Right cardiac atrium (tissue), 5 donors: Measurements from ENCODE around the gene ZFYVE28. TPM values are rescaled to one million over a fixed set of nuclear protein-coding genes. Genes with fewer than 3 reads are reported as not detected.

Experiments
- ATAC-seq, 2 donors: fragments of 200-7000 bp; cut with Tn5 transposase; one replicate each; pipeline versions ENCODE4 v1.8.0 to v1.9.1; 2020; ENCODE audit warnings: moderate library complexity in 2 of 2, mild to moderate bottlenecking in 1 of 2
- DNase-seq, 3 donors: peaks; one replicate each; pipeline ENCODE4 v3.0.0-alpha.2; 2020
- H3K27ac ChIP-seq: one replicate; pipeline ENCODE4 v1.5.1; 2013; ENCODE audit warnings: mild to moderate bottlenecking, low read length, control low read depth, moderate library complexity
- H3K27me3 ChIP-seq: one replicate; pipeline ENCODE4 v1.6.1; 2013; ENCODE audit not compliant: control insufficient read depth, insufficient read depth
- H3K4me1 ChIP-seq: one replicate; pipeline ENCODE4 v1.6.1; 2013; ENCODE audit warnings: low read length; ENCODE audit not compliant: control insufficient read depth, insufficient read depth
- H3K4me3 ChIP-seq: one replicate; pipeline ENCODE4 v1.5.1; 2013; ENCODE audit warnings: low read length, control low read depth
- H3K9me3 ChIP-seq: one replicate; pipeline ENCODE4 v1.6.1; 2013; ENCODE audit warnings: low read length; ENCODE audit not compliant: control insufficient read depth
- WGBS: extraction: QIAGEN DNeasy Blood & Tissue Kit; methylation state at CpG from one replicate; pipeline ENCODE4 v1.1.7; 2013; 5-methylcytosine and 5-hydroxymethylcytosine counted together
- intact Hi-C, 4 donors: fragments of 100-400 bp; cut with DNase I; formaldehyde crosslinking; loops; one replicate each; pipeline versions ENCODE4 v1.11.0 to v1.14.0; 2022 to 2023
- polyA plus RNA-seq: library from polyadenylated mRNA; stranded (reverse); fragments of 200-250 nt; gene quantifications from one replicate; pipeline ENCODE4 v1.2.3, GENCODE V29; 2013
- total RNA-seq, 4 donors: library from RNA; stranded (reverse); fragmentation: NEBNext Ultra II Directional; extraction: Animal tissue kit (Norgen Biotek cat#: 25700); gene quantifications; one replicate each; pipeline ENCODE4 v1.2.1, GENCODE V29; 2021
- donor health status: healthy with polysubstance abuse.
- donor health status: DM: no; HTN: yes; CAD: no.
- donor health status: DM: no; HTN: no; CAD: no.
- donor health status: DM: no; HTN: yes; CAD: no; lungs with severe emphysema.
- donor health status: DM: yes; HTN: yes; CAD: no.

Gene ZFYVE28
- total and polyA plus RNA-seq, 5 donors = 3.5 to 5.9 (median 5.1) TPM

GRCh38 chr4:2338754-2339457, 79.5 kb downstream of the ZFYVE28 start:
- Histone ChIP-seq H3K9me3 (no peaks in the 10 kb centered on the region), H3K4me1 (no peaks in the 10 kb centered on the region), H3K4me3 (no peak overlapping the region), H3K27ac (no peak overlapping the region), H3K27me3 (no peaks in the 10 kb centered on the region)
- ATAC-seq (no peak), DNase-seq (no peak)
- intact Hi-C loops = no loop called here
- 86% methylated on average over 27 of the region's 27 CpGs for WGBS

- WGBS = 94% methylated on average over 13 of the region's 13 CpGs
- Histone ChIP-seq H3K27me3 (no peaks in the 10 kb centered on the region), H3K4me3 (no peak overlapping the region), H3K27ac (no peak overlapping the region), H3K4me1 (no peaks in the 10 kb centered on the region), H3K9me3 (no peaks in the 10 kb centered on the region)
- intact Hi-C loops = no loop called here
- DNase-seq (no peak), ATAC-seq (no peak)
Observed at GRCh38 chr4:2337896-2338295, 80.5 kb downstream of the ZFYVE28 start.

GRCh38 chr4:2337131-2337723, 81.2 kb downstream of the ZFYVE28 start:
- H3K4me1 ChIP-seq = no peaks in the 10 kb centered on the region
- 87% methylated on average over 20 of the region's 20 CpGs for WGBS
- no peak for DNase-seq
- no peaks in the 10 kb centered on the region for H3K9me3 ChIP-seq
- H3K27me3 ChIP-seq = no peaks in the 10 kb centered on the region
- no peak overlapping the region for H3K27ac ChIP-seq
- intact Hi-C loops = no loop called here
- no peak for ATAC-seq
- H3K4me3 ChIP-seq = no peak overlapping the region

- intact Hi-C loops = no loop called here
- H3K27me3 ChIP-seq = no peaks in the 10 kb centered on the region
Observed at GRCh38 chr4:2336659-2337058, 81.8 kb downstream of the ZFYVE28 start.

GRCh38 chr4:2335729-2336101, 82.7 kb downstream of the ZFYVE28 start:
- H3K27me3 ChIP-seq = no peaks in the 10 kb centered on the region
- H3K9me3 ChIP-seq = no peaks in the 10 kb centered on the region
- ATAC-seq = no peak
- H3K4me1 ChIP-seq = no peaks in the 10 kb centered on the region
- no peak for DNase-seq
- H3K4me3 ChIP-seq = no peak overlapping the region
- WGBS = 80% methylated on average over 9 of the region's 9 CpGs
- H3K27ac ChIP-seq = no peak overlapping the region
- intact Hi-C loops = no loop called here

More at GRCh38 chr4:2336659-2337058, 81.8 kb downstream of the ZFYVE28 start:
- DNase-seq (no peak), ATAC-seq (no peak)
- no peaks in the 10 kb centered on the region for H3K9me3 ChIP-seq
- no peak overlapping the region for H3K27ac ChIP-seq
- no peaks in the 10 kb centered on the region for H3K4me1 ChIP-seq
- no peak overlapping the region for H3K4me3 ChIP-seq

GRCh38 chr4:2334826-2335728, 83.4 kb downstream of the ZFYVE28 start:
- intact Hi-C loops = no loop called here
- WGBS = 82% methylated on average over 27 of the region's 27 CpGs
- ATAC-seq (no peak), DNase-seq (no peak)
- H3K27me3 ChIP-seq = no peaks in the 10 kb centered on the region
- no peak overlapping the region for H3K27ac ChIP-seq
- no peaks in the 10 kb centered on the region for H3K4me1 ChIP-seq
- H3K9me3 ChIP-seq = no peaks in the 10 kb centered on the region
- no peak overlapping the region for H3K4me3 ChIP-seq

- H3K27me3 ChIP-seq = no peaks in the 10 kb centered on the region
- H3K27ac ChIP-seq = no peak overlapping the region
- no peaks in the 10 kb centered on the region for H3K4me1 ChIP-seq
- ATAC-seq (no peak), DNase-seq (no peak)
- intact Hi-C loops = no loop called here
- H3K4me3 ChIP-seq = no peak overlapping the region
- 85% methylated on average over 28 of the region's 28 CpGs for WGBS
- H3K9me3 ChIP-seq = no peaks in the 10 kb centered on the region
Observed at GRCh38 chr4:2333916-2334644, 84.4 kb downstream of the ZFYVE28 start.

- DNase-seq (no peak), ATAC-seq (no peak)
- Histone ChIP-seq H3K4me1 (no peaks in the 10 kb centered on the region), H3K27me3 (no peaks in the 10 kb centered on the region), H3K9me3 (no peaks in the 10 kb centered on the region), H3K4me3 (no peak overlapping the region), H3K27ac (no peak overlapping the region)
- 73% methylated on average over 18 of the region's 18 CpGs for WGBS
- intact Hi-C loops = no loop called here
Observed at GRCh38 chr4:2333356-2333841, 85.0 kb downstream of the ZFYVE28 start.

GRCh38 chr4:2332976-2333319, 85.5 kb downstream of the ZFYVE28 start:
- intact Hi-C loops = no loop called here
- DNase-seq = no peak
- Histone ChIP-seq H3K27me3 (no peaks in the 10 kb centered on the region), H3K4me1 (no peaks in the 10 kb centered on the region), H3K4me3 (no peak overlapping the region), H3K9me3 (no peaks in the 10 kb centered on the region), H3K27ac (no peak overlapping the region)
- WGBS = 81% methylated on average over 6 of the region's 6 CpGs
- ATAC-seq = no peak

GRCh38 chr4:2332201-2332975, 86.1 kb downstream of the ZFYVE28 start:
- H3K9me3 ChIP-seq = no peaks in the 10 kb centered on the region
- ATAC-seq = no peak
- no peak overlapping the region for H3K4me3 ChIP-seq
- no peak for DNase-seq
- whole genome bisulfite sequencing = 89% methylated on average over 21 of the region's 21 CpGs
- no peaks in the 10 kb centered on the region for H3K27me3 ChIP-seq
- no peak overlapping the region for H3K27ac ChIP-seq
- H3K4me1 ChIP-seq = no peaks in the 10 kb centered on the region
- intact Hi-C loops = no loop called here
